Measurements from ENCODE around the gene TNS3. TPM values are rescaled to one million over a fixed set of nuclear protein-coding genes. Genes with fewer than 3 reads are reported as not detected.
A peak's percentile ranks its signal among the peaks of the same experiment; 100 is the strongest.

Gene TNS3
- total RNA-seq (2012; rRNA removed), result 9.9 and 11.4 TPM in 2 replicates

GRCh38 chr7:47581804-47582763 is at the start of gene TNS3:
Gene TNS3, minus strand, starts transcription at chr7:47582111. Its CDS starts 142,475 bp downstream, at chr7:47439636.
- Histone ChIP-seq H3K4me1 (ENCODE audit: control insufficient read depth, insufficient read depth, low read length) (peaks cover 52% of the 10 kb centered on the region), H3K36me3 (ENCODE audit: insufficient read depth, low read length) (peaks cover 5% of the 10 kb centered on the region), H3K4me3 (ENCODE audit: low read length) (peak within 1 kb of the TSS; percentile 94)

GRCh38 chr7:47631711-47632110 is 49.8 kb upstream of the TNS3 start:
- H3K4me3 ChIP-seq (ENCODE audit: low read length), result no peak overlapping the region
- no peak overlapping the region for H3K4me2 ChIP-seq (ENCODE audit: low read length)
- H3K9me3 ChIP-seq (replicated peaks; ENCODE audit: low read length), result no peaks in the 10 kb centered on the region
- no peaks in the 10 kb centered on the region for H3K27me3 ChIP-seq (ENCODE audit: control insufficient read depth, insufficient read depth, low read length)
- no peaks in the 10 kb centered on the region for H3K36me3 ChIP-seq (ENCODE audit: insufficient read depth, low read length)
- H3K9ac ChIP-seq (ENCODE audit: low read depth, low read length), result no peak overlapping the region
- H3K4me1 ChIP-seq (ENCODE audit: control insufficient read depth, insufficient read depth, low read length), result peaks cover 31% of the 10 kb centered on the region

More at GRCh38 chr7:47581804-47582763, at the start of gene TNS3:
- peak within 1 kb of the TSS; percentile 97 for H3K4me2 ChIP-seq (ENCODE audit: low read length)
- H3K27me3 ChIP-seq (ENCODE audit: control insufficient read depth, insufficient read depth, low read length), result no peaks in the 10 kb centered on the region
- peak within 1 kb of the TSS; percentile 98 for H3K9ac ChIP-seq (ENCODE audit: low read depth, low read length)
- no peaks in the 10 kb centered on the region for H3K9me3 ChIP-seq (replicated peaks; ENCODE audit: low read length)

- Histone ChIP-seq H3K4me3 (ENCODE audit: low read length) (no peak overlapping the region), H3K4me1 (ENCODE audit: control insufficient read depth, insufficient read depth, low read length) (peaks cover 9% of the 10 kb centered on the region), H3K36me3 (ENCODE audit: insufficient read depth, low read length) (no peaks in the 10 kb centered on the region), H3K27me3 (ENCODE audit: control insufficient read depth, insufficient read depth, low read length) (no peaks in the 10 kb centered on the region), H3K4me2 (ENCODE audit: low read length) (no peak overlapping the region), H3K9ac (ENCODE audit: low read depth, low read length) (no peak overlapping the region), H3K9me3 (replicated peaks; ENCODE audit: low read length) (no peaks in the 10 kb centered on the region)
Observed at GRCh38 chr7:47627580-47628283, 45.8 kb upstream of the TNS3 start.

GRCh38 chr7:47625861-47626715 is 44.2 kb upstream of the TNS3 start:
- no peaks in the 10 kb centered on the region for H3K36me3 ChIP-seq (ENCODE audit: insufficient read depth, low read length)

GRCh38 chr7:47624689-47625088 is 42.8 kb upstream of the TNS3 start:
- H3K27me3 ChIP-seq (ENCODE audit: control insufficient read depth, insufficient read depth, low read length), result no peaks in the 10 kb centered on the region
- no peaks in the 10 kb centered on the region for H3K9me3 ChIP-seq (replicated peaks; ENCODE audit: low read length)
- no peak overlapping the region for H3K4me2 ChIP-seq (ENCODE audit: low read length)
- peaks cover 18% of the 10 kb centered on the region for H3K4me1 ChIP-seq (ENCODE audit: control insufficient read depth, insufficient read depth, low read length)
- no peak overlapping the region for H3K4me3 ChIP-seq (ENCODE audit: low read length)
- H3K36me3 ChIP-seq (ENCODE audit: insufficient read depth, low read length), result no peaks in the 10 kb centered on the region
- H3K9ac ChIP-seq (ENCODE audit: low read depth, low read length), result no peak overlapping the region

More at GRCh38 chr7:47625861-47626715, 44.2 kb upstream of the TNS3 start:
- H3K9me3 ChIP-seq (replicated peaks; ENCODE audit: low read length), result no peaks in the 10 kb centered on the region
- H3K9ac ChIP-seq (ENCODE audit: low read depth, low read length), result no peak overlapping the region
- H3K4me2 ChIP-seq (ENCODE audit: low read length), result no peak overlapping the region
- peaks cover 18% of the 10 kb centered on the region for H3K4me1 ChIP-seq (ENCODE audit: control insufficient read depth, insufficient read depth, low read length)
- H3K4me3 ChIP-seq (ENCODE audit: low read length), result no peak overlapping the region
- no peaks in the 10 kb centered on the region for H3K27me3 ChIP-seq (ENCODE audit: control insufficient read depth, insufficient read depth, low read length)

- Histone ChIP-seq H3K4me2 (ENCODE audit: low read length) (no peak overlapping the region), H3K27me3 (ENCODE audit: control insufficient read depth, insufficient read depth, low read length) (no peaks in the 10 kb centered on the region), H3K4me1 (ENCODE audit: control insufficient read depth, insufficient read depth, low read length) (peaks cover 18% of the 10 kb centered on the region), H3K36me3 (ENCODE audit: insufficient read depth, low read length) (no peaks in the 10 kb centered on the region), H3K4me3 (ENCODE audit: low read length) (no peak overlapping the region), H3K9ac (ENCODE audit: low read depth, low read length) (peak overlapping the region; percentile 2), H3K9me3 (replicated peaks; ENCODE audit: low read length) (no peaks in the 10 kb centered on the region)
Observed at GRCh38 chr7:47622946-47623640, 41.2 kb upstream of the TNS3 start.

GRCh38 chr7:47622586-47622945 is 40.7 kb upstream of the TNS3 start:
- H3K36me3 ChIP-seq (ENCODE audit: insufficient read depth, low read length), result no peaks in the 10 kb centered on the region
- no peaks in the 10 kb centered on the region for H3K9me3 ChIP-seq (replicated peaks; ENCODE audit: low read length)
- H3K4me1 ChIP-seq (ENCODE audit: control insufficient read depth, insufficient read depth, low read length), result peaks cover 18% of the 10 kb centered on the region
- H3K27me3 ChIP-seq (ENCODE audit: control insufficient read depth, insufficient read depth, low read length), result no peaks in the 10 kb centered on the region
- H3K9ac ChIP-seq (ENCODE audit: low read depth, low read length), result peak overlapping the region; percentile 2
- no peak overlapping the region for H3K4me2 ChIP-seq (ENCODE audit: low read length)
- no peak overlapping the region for H3K4me3 ChIP-seq (ENCODE audit: low read length)

- Histone ChIP-seq H3K36me3 (ENCODE audit: insufficient read depth, low read length) (no peaks in the 10 kb centered on the region), H3K9ac (ENCODE audit: low read depth, low read length) (no peak overlapping the region), H3K4me2 (ENCODE audit: low read length) (no peak overlapping the region), H3K4me1 (ENCODE audit: control insufficient read depth, insufficient read depth, low read length) (peaks cover 18% of the 10 kb centered on the region), H3K4me3 (ENCODE audit: low read length) (no peak overlapping the region), H3K27me3 (ENCODE audit: control insufficient read depth, insufficient read depth, low read length) (no peaks in the 10 kb centered on the region), H3K9me3 (replicated peaks; ENCODE audit: low read length) (no peaks in the 10 kb centered on the region)
Observed at GRCh38 chr7:47621979-47622561, 40.2 kb upstream of the TNS3 start.

- no peak overlapping the region for H3K4me2 ChIP-seq (ENCODE audit: low read length)
- peaks cover 18% of the 10 kb centered on the region for H3K4me1 ChIP-seq (ENCODE audit: control insufficient read depth, insufficient read depth, low read length)
- no peak overlapping the region for H3K9ac ChIP-seq (ENCODE audit: low read depth, low read length)
Observed at GRCh38 chr7:47621347-47621746, 39.4 kb upstream of the TNS3 start.

GRCh38 chr7:47619806-47620205 is 37.9 kb upstream of the TNS3 start:
- Histone ChIP-seq H3K4me1 (ENCODE audit: control insufficient read depth, insufficient read depth, low read length) (peaks cover 18% of the 10 kb centered on the region), H3K9me3 (replicated peaks; ENCODE audit: low read length) (no peaks in the 10 kb centered on the region), H3K27me3 (ENCODE audit: control insufficient read depth, insufficient read depth, low read length) (no peaks in the 10 kb centered on the region), H3K4me3 (ENCODE audit: low read length) (no peak overlapping the region), H3K4me2 (ENCODE audit: low read length) (no peak overlapping the region), H3K9ac (ENCODE audit: low read depth, low read length) (no peak overlapping the region), H3K36me3 (ENCODE audit: insufficient read depth, low read length) (no peaks in the 10 kb centered on the region)

More at GRCh38 chr7:47621347-47621746, 39.4 kb upstream of the TNS3 start:
- Histone ChIP-seq H3K4me3 (ENCODE audit: low read length) (no peak overlapping the region), H3K9me3 (replicated peaks; ENCODE audit: low read length) (no peaks in the 10 kb centered on the region), H3K36me3 (ENCODE audit: insufficient read depth, low read length) (no peaks in the 10 kb centered on the region), H3K27me3 (ENCODE audit: control insufficient read depth, insufficient read depth, low read length) (no peaks in the 10 kb centered on the region)

Measured in skeletal muscle satellite cell (primary cell).